GM12874 (cell line): ENCODE data around the gene COG4.

Experiments used
- CTCF ChIP-seq: IDR thresholded peaks from 2 replicates; pipeline ENCODE4 v1.5.1; 2011; ENCODE audit warnings: low read depth, mild to moderate bottlenecking, control low read depth, low read length, moderate library complexity; ENCODE audit not compliant: insufficient read depth

Gene COG4

GRCh38 chr16:70483426-70483825 is 39.9 kb downstream of the COG4 start:
- no peak for TF ChIP-seq CTCF

- no peak for TF ChIP-seq CTCF
These were observed 40.7 kb downstream of the COG4 start for GRCh38 chr16:70482624-70483023.

- TF ChIP-seq CTCF = no peak
These were observed 41.3 kb downstream of the COG4 start for GRCh38 chr16:70481929-70482536.

- TF ChIP-seq CTCF = no peak
These were observed 42.9 kb downstream of the COG4 start for GRCh38 chr16:70480127-70481105.

GRCh38 chr16:70478912-70479341 is 44.4 kb downstream of the COG4 start:
- TF ChIP-seq CTCF = no peak

GRCh38 chr16:70478169-70478568 is 45.2 kb downstream of the COG4 start:
- no peak for TF ChIP-seq CTCF

GRCh38 chr16:70476272-70477020 is 46.9 kb downstream of the COG4 start:
- no peak for TF ChIP-seq CTCF
